Memory B cell (primary cell): ENCODE data around the gene PRAMEF8.
"Not testable (repeated sequence)": the region's sequence is repeated elsewhere in the genome, so short reads cannot be mapped to it uniquely, and the experiment has no call there.

Experiments used
- ATAC-seq: fragments of 150-1000 bp; cut with Tn5 transposase; 2 replicates; pipeline ENCODE4 v1.10.0; 2021; ENCODE audit warnings: low read depth, mild to moderate bottlenecking, moderate library complexity
- DNase-seq, 2 donors: peaks; one replicate each; pipeline ENCODE4 v3.0.0; 2022; ENCODE audit warnings: low spot score in 2 of 2
- H3K27ac Mint-ChIP-seq: one replicate; pipeline ENCODE4 v1.8.0; 2022; ENCODE audit warnings: mild to moderate bottlenecking, moderate library complexity, mixed read lengths
- H3K27me3 Mint-ChIP-seq: one replicate; pipeline ENCODE4 v1.8.0; 2022; ENCODE audit warnings: mixed read lengths
- H3K36me3 Mint-ChIP-seq: one replicate; pipeline ENCODE4 v1.8.0; 2022; ENCODE audit warnings: mild to moderate bottlenecking, mixed read lengths
- H3K4me1 Mint-ChIP-seq: one replicate; pipeline ENCODE4 v1.8.0; 2022; ENCODE audit warnings: mixed read lengths
- H3K4me3 Mint-ChIP-seq: one replicate; pipeline ENCODE4 v1.8.0; 2022; ENCODE audit warnings: mild to moderate bottlenecking, moderate library complexity, mixed read lengths
- H3K9me3 Mint-ChIP-seq: one replicate; pipeline ENCODE4 v1.8.0; 2022; ENCODE audit warnings: mixed read lengths

The PRAMEF8 gene

GRCh38 chr1:13285037-13285436 is at the start of gene PRAMEF8:
Gene PRAMEF8, minus strand, starts transcription at chr1:13285137. Its CDS starts 1,046 bp downstream, at chr1:13284091.
- not testable (repeated sequence) for H3K36me3 Mint-ChIP-seq

GRCh38 chr1:13315281-13315680 is 30.3 kb upstream of the PRAMEF8 start, which contains the start of gene PRAMEF15:
Gene PRAMEF15, plus strand, starts transcription at chr1:13315581. Its CDS starts 2,827 bp downstream, at chr1:13318408.
- ATAC-seq, H3K4me1 Mint-ChIP-seq, DNase-seq, H3K9me3 Mint-ChIP-seq, H3K27ac Mint-ChIP-seq, H3K27me3 Mint-ChIP-seq, H3K36me3 Mint-ChIP-seq, H3K4me3 Mint-ChIP-seq: not testable (repeated sequence)

More at GRCh38 chr1:13285037-13285436, at the start of gene PRAMEF8:
- H3K4me3 Mint-ChIP-seq, H3K4me1 Mint-ChIP-seq, ATAC-seq, DNase-seq, H3K27me3 Mint-ChIP-seq, H3K27ac Mint-ChIP-seq, H3K9me3 Mint-ChIP-seq: not testable (repeated sequence)

DNA sequence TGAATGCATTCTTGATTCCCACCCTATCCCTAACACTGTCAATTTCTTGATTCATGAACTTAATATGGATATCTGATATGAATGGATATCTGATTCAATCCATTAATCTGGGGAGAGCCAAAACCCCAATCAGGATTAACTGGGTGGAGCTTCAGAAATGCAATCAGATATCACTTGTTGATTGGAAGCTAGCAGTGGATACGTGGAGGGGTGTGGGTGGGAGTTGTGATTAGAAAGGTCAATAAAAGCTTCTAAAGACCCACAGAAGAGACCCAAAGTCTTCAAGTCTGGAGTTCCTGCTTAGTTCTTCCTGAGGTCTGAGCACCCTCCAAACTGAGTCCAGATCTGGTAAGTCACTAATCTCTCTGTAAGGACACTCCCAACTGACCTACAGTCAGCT is 18.3 kb upstream of the PRAMEF8 start, which contains the start of gene PRAMEF33:
TSS of gene PRAMEF33 (plus strand) at position 301 of the 400 bp plus-strand sequence. CDS start 2,416 bp downstream, outside the sequence.
- H3K36me3 Mint-ChIP-seq, ATAC-seq, DNase-seq, H3K4me3 Mint-ChIP-seq, H3K27ac Mint-ChIP-seq, H3K4me1 Mint-ChIP-seq, H3K27me3 Mint-ChIP-seq, H3K9me3 Mint-ChIP-seq: not testable (repeated sequence)

DNA sequence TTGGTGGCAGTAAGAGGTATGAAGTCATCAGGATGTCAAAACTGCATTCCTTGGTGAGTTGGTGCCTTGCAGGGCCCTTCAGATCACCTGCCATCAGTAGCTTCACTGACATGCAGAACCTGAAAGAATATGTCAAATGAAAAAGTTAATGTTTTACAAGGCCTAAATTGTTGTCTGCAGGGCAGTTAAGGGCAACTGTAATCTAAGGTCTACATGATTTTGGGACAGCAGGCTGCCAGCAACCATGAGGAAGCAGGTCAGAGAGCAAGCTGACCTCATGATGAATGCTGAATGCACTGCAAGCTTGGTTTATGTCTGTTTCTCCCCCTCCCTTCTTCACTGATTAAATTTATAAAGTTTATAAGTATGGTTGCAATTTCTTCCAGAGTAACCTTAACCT is 17.3 kb upstream of the PRAMEF8 start:
- H3K36me3 Mint-ChIP-seq, DNase-seq, H3K4me1 Mint-ChIP-seq, H3K27ac Mint-ChIP-seq, H3K27me3 Mint-ChIP-seq, H3K4me3 Mint-ChIP-seq, H3K9me3 Mint-ChIP-seq, ATAC-seq: not testable (repeated sequence)

DNA sequence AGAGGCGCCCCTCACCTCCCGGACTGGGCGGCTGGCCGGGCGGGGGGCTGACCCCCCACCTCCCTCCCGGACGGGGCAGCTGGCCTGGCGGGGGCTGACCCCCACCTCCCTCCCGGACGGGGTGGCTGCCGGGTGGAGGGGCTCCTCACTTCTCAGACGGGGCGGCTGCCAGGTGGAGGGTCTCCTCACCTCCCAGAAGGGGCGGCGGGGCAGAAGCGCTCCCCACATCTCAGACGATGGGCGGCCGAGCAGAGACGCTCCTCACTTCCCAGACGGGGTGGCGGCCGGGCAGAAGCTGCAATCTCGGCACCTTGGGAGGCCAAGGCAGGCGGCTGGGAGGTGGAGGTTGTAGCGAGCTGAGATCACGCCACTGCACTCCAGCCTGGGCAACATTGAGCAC is 13.8 kb upstream of the PRAMEF8 start:
- H3K27me3 Mint-ChIP-seq, H3K9me3 Mint-ChIP-seq, H3K4me3 Mint-ChIP-seq, ATAC-seq, H3K4me1 Mint-ChIP-seq, H3K36me3 Mint-ChIP-seq, DNase-seq, H3K27ac Mint-ChIP-seq: not testable (repeated sequence)

GRCh38 chr1:13297216-13297931 is 12.4 kb upstream of the PRAMEF8 start:
- H3K9me3 Mint-ChIP-seq, ATAC-seq, H3K4me3 Mint-ChIP-seq, H3K4me1 Mint-ChIP-seq, H3K36me3 Mint-ChIP-seq, DNase-seq, H3K27me3 Mint-ChIP-seq, H3K27ac Mint-ChIP-seq: not testable (repeated sequence)

GRCh38 chr1:13289030-13289429 is 4.1 kb upstream of the PRAMEF8 start:
- ATAC-seq, H3K36me3 Mint-ChIP-seq, DNase-seq, H3K9me3 Mint-ChIP-seq, H3K4me3 Mint-ChIP-seq, H3K4me1 Mint-ChIP-seq, H3K27me3 Mint-ChIP-seq, H3K27ac Mint-ChIP-seq: not testable (repeated sequence)

DNA sequence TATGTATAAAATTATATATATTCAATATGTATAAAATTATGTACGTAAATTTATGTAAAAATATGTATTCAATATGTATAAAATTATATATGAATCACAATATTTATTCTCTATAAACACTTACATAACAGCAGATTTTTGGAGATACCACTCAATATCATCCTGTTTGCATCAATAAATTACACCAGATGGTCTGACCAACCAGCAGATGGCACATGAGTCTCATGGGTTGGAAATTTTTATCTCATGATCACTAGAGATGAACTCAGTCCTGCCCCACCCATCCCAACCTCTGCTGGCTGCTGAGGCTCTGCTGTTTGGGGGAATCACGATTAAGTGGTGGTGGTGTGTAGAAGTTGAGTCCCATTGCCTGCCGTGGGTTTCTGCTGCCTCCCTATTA is 5.3 kb downstream of the PRAMEF8 start:
- not testable (repeated sequence) for H3K36me3 Mint-ChIP-seq, ATAC-seq, H3K9me3 Mint-ChIP-seq, H3K4me1 Mint-ChIP-seq, H3K4me3 Mint-ChIP-seq, H3K27me3 Mint-ChIP-seq, DNase-seq, H3K27ac Mint-ChIP-seq

GRCh38 chr1:13277016-13277415 is 7.9 kb downstream of the PRAMEF8 start:
- not testable (repeated sequence) for ATAC-seq, H3K27ac Mint-ChIP-seq, H3K36me3 Mint-ChIP-seq, H3K4me3 Mint-ChIP-seq, DNase-seq, H3K27me3 Mint-ChIP-seq, H3K4me1 Mint-ChIP-seq, H3K9me3 Mint-ChIP-seq

DNA sequence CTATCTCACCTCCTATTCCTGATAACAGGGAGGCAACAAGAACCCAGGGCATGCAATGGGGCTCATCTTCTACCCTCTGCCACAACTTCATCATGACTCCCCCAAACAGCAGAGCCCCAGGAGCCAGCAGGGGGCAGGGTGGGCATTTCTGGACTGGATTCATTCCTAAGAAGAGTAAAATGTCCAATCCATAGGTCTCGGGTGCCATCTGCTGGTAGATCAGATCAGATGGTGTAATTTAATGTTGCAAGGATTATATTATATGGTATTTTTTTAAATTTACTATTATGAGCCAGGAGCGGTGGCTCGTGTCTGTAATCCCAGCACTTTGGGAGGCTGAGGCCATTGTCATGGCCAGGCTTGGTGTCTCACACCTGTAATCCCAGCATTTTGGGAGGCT is 19.8 kb downstream of the PRAMEF8 start:
- not testable (repeated sequence) for H3K27me3 Mint-ChIP-seq, H3K36me3 Mint-ChIP-seq, H3K9me3 Mint-ChIP-seq, ATAC-seq, H3K4me3 Mint-ChIP-seq, H3K4me1 Mint-ChIP-seq, H3K27ac Mint-ChIP-seq, DNase-seq

GRCh38 chr1:13253898-13254297 is 31.0 kb downstream of the PRAMEF8 start, which contains the start of gene PRAMEF5:
Gene PRAMEF5, plus strand, starts transcription at chr1:13254198. Its CDS starts 5,071 bp downstream, at chr1:13259269.
- not testable (repeated sequence) for ATAC-seq, DNase-seq, H3K9me3 Mint-ChIP-seq, H3K36me3 Mint-ChIP-seq, H3K4me1 Mint-ChIP-seq, H3K4me3 Mint-ChIP-seq, H3K27ac Mint-ChIP-seq, H3K27me3 Mint-ChIP-seq

GRCh38 chr1:13247122-13247521 is 37.8 kb downstream of the PRAMEF8 start:
- H3K9me3 Mint-ChIP-seq, H3K27ac Mint-ChIP-seq, H3K4me1 Mint-ChIP-seq, H3K4me3 Mint-ChIP-seq, H3K27me3 Mint-ChIP-seq, H3K36me3 Mint-ChIP-seq, ATAC-seq, DNase-seq: not testable (repeated sequence)

DNA sequence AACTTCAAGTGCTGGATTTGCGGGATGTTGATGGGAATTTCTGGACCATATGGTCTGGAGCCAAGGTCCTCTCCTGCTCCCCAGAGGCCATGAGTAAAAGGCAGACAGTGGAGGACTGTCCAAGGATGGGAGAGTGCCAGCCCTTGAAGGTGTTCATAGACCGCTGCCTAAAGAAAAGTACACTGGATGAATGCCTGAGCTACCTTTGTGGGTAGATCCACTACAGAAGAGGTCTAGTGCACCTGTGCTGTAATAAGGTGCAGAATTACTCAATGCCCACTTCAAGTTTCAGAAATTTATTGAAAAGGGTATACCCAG is 38.4 kb downstream of the PRAMEF8 start:
- not testable (repeated sequence) for H3K4me1 Mint-ChIP-seq, H3K36me3 Mint-ChIP-seq, H3K27ac Mint-ChIP-seq, DNase-seq, H3K27me3 Mint-ChIP-seq, ATAC-seq, H3K9me3 Mint-ChIP-seq, H3K4me3 Mint-ChIP-seq

GRCh38 chr1:13245841-13246553 is 38.9 kb downstream of the PRAMEF8 start:
- not testable (repeated sequence) for H3K4me3 Mint-ChIP-seq, H3K9me3 Mint-ChIP-seq, ATAC-seq, H3K4me1 Mint-ChIP-seq, H3K27ac Mint-ChIP-seq, H3K27me3 Mint-ChIP-seq, DNase-seq, H3K36me3 Mint-ChIP-seq
